IMR-90 (cell line): ENCODE measurements around the gene PBXIP1. TPM values are rescaled to one million over a fixed set of nuclear protein-coding genes. Genes with fewer than 3 reads are reported as not detected.

Experiments used
- ATAC-seq: fragments of 200-7000 bp; cut with Tn5 transposase; 2 replicates; pipeline ENCODE4 v1.9.1; 2020; ENCODE audit warnings: low read depth, mild to moderate bottlenecking, moderate library complexity
- BruUV-seq: library from RNA; stranded (reverse); fragments of 400-500 nt; replicated peaks from 2 replicates; lab custom pipeline; 2021; lab: Mats Ljungman, UMichigan
- CTCF ChIA-PET: fragments of 300-600 bp; formaldehyde crosslinking; extraction: SDS; loops from one replicate; lab custom pipeline; 2021; ENCODE audit warnings: antibody characterized with exemption; lab: Yijun Ruan, JAX
- POLR2A ChIA-PET: fragments of 300-600 bp; sonication (Branson Sonifier 250); formaldehyde crosslinking; loops from one replicate; lab custom pipeline; 2022; ENCODE audit warnings: antibody characterized with exemption; ENCODE audit not compliant: unreplicated experiment; lab: Charles Lee
- DNase-seq: peaks from one replicate; pipeline ENCODE4 v3.0.0; 2013
- H2AFZ ChIP-seq: replicated peaks from 2 replicates; pipeline ENCODE3; 2013; ENCODE audit warnings: low read length, mild to moderate bottlenecking; ENCODE audit not compliant: poor library complexity
- H2AK5ac ChIP-seq: 2 replicates; pipeline ENCODE4 v1.6.1; 2013; ENCODE audit warnings: low read depth, low read length, inconsistent platforms
- H2AK9ac ChIP-seq: replicated peaks from 2 replicates; pipeline ENCODE3; 2013; ENCODE audit warnings: mild to moderate bottlenecking, low read depth, low read length, moderate library complexity; ENCODE audit not compliant: poor library complexity
- H2BK120ac ChIP-seq: 2 replicates; pipeline ENCODE4 v1.6.1; 2013; ENCODE audit warnings: low read depth, low read length, inconsistent platforms
- H2BK15ac ChIP-seq: 3 replicates; pipeline ENCODE4 v1.6.1; 2013; ENCODE audit warnings: low read depth, low read length, inconsistent platforms
- H2BK20ac ChIP-seq: 2 replicates; pipeline ENCODE4 v1.6.1; 2013; ENCODE audit warnings: low read depth, mild to moderate bottlenecking, inconsistent platforms, low read length, moderate library complexity
- H2BK5ac ChIP-seq: 2 replicates; pipeline ENCODE4 v1.6.1; 2013; ENCODE audit warnings: mild to moderate bottlenecking, low read depth, low read length, inconsistent platforms; ENCODE audit not compliant: poor library complexity, severe bottlenecking
- H3K14ac ChIP-seq: replicated peaks from 2 replicates; pipeline ENCODE4 v1.6.1; 2013; ENCODE audit warnings: low read depth, low read length, inconsistent platforms
- H3K18ac ChIP-seq: 2 replicates; pipeline ENCODE4 v1.6.1; 2013; ENCODE audit warnings: low read depth, low read length, control low read depth
- H3K23ac ChIP-seq: 2 replicates; pipeline ENCODE4 v1.6.1; 2013; ENCODE audit warnings: low read depth, low read length, inconsistent platforms
- H3K27ac ChIP-seq: 2 replicates; pipeline ENCODE4 v1.5.1; 2013; ENCODE audit warnings: mild to moderate bottlenecking, control low read depth, low read length; ENCODE audit not compliant: insufficient read depth
- H3K27me3 ChIP-seq: 2 replicates; pipeline ENCODE4 v1.6.1; 2013; ENCODE audit warnings: low read length; ENCODE audit not compliant: control insufficient read depth, insufficient read depth
- H3K36me3 ChIP-seq: 2 replicates; pipeline ENCODE4 v1.6.1; 2013; ENCODE audit warnings: low read length, mixed read lengths; ENCODE audit not compliant: control insufficient read depth, insufficient read depth
- H3K4ac ChIP-seq: 2 replicates; pipeline ENCODE4 v1.6.1; 2013; ENCODE audit warnings: low read depth, low read length, inconsistent platforms
- H3K4me1 ChIP-seq: 2 replicates; pipeline ENCODE4 v1.6.1; 2013; ENCODE audit warnings: low read length, mixed read lengths; ENCODE audit not compliant: control insufficient read depth, insufficient read depth
- H3K4me2 ChIP-seq: 2 replicates; pipeline ENCODE4 v1.6.1; 2013; ENCODE audit warnings: low read depth, mild to moderate bottlenecking, control low read depth, low read length, moderate library complexity
- H3K4me3 ChIP-seq: 2 replicates; pipeline ENCODE4 v1.5.1; 2013; ENCODE audit warnings: low read depth, mild to moderate bottlenecking, control low read depth, low read length, moderate library complexity; ENCODE audit not compliant: insufficient read depth
- H3K56ac ChIP-seq: 2 replicates; pipeline ENCODE4 v1.6.1; 2013; ENCODE audit warnings: low read length, inconsistent platforms; ENCODE audit not compliant: insufficient read depth; ENCODE audit errors: extremely low read depth
- H3K79me1 ChIP-seq, 2 experiments: 2 replicates each; pipeline ENCODE4 v1.6.1; 2013; ENCODE audit warnings: low read length in 2 of 2, inconsistent platforms in 1 of 2, low read depth in 1 of 2
- H3K9ac ChIP-seq: 2 replicates; pipeline ENCODE4 v1.6.1; 2013; ENCODE audit warnings: low read depth, low read length, control low read depth
- H3K9me1 ChIP-seq: 2 replicates; pipeline ENCODE4 v1.6.1; 2013; ENCODE audit warnings: low read length, inconsistent platforms; ENCODE audit not compliant: insufficient read depth
- H3K9me3 ChIP-seq: 2 replicates; pipeline ENCODE4 v1.6.1; 2013; ENCODE audit warnings: low read length; ENCODE audit not compliant: control insufficient read depth, insufficient read depth
- H4K20me1 ChIP-seq: 2 replicates; pipeline ENCODE4 v1.6.1; 2013; ENCODE audit warnings: low read length, inconsistent platforms; ENCODE audit not compliant: insufficient read depth
- H4K5ac ChIP-seq: 2 replicates; pipeline ENCODE4 v1.6.1; 2013; ENCODE audit warnings: mild to moderate bottlenecking, low read depth, low read length, control low read depth
- H4K8ac ChIP-seq, 2 experiments: 2 replicates each; pipeline ENCODE4 v1.6.1; 2013; ENCODE audit warnings: low read depth in 2 of 2, low read length in 2 of 2, control low read depth in 1 of 2, inconsistent platforms in 1 of 2
- H4K91ac ChIP-seq: 2 replicates; pipeline ENCODE4 v1.6.1; 2013; ENCODE audit warnings: low read depth, low read length, inconsistent platforms; ENCODE audit not compliant: insufficient read depth
- BHLHE40 ChIP-seq: fragments of 150-350 bp; IDR thresholded peaks from 2 replicates; pipeline ENCODE4 v1.6.1; 2016; ENCODE audit warnings: mild to moderate bottlenecking, low read depth, low read length
- CHD1 ChIP-seq: IDR thresholded peaks from 2 replicates; pipeline ENCODE4 v1.6.1; 2012; ENCODE audit warnings: low read depth, low read length, improper control_type of control experiment
- FOS ChIP-seq: fragments of 150-350 bp; IDR thresholded peaks from 2 replicates; pipeline ENCODE4 v1.6.1; 2016; ENCODE audit warnings: low read depth, low read length
- MAFK ChIP-seq: IDR thresholded peaks from 2 replicates; pipeline ENCODE4 v1.6.1; 2012; ENCODE audit warnings: low read depth, low read length, improper control_type of control experiment
- MXI1 ChIP-seq: IDR thresholded peaks from 2 replicates; pipeline ENCODE4 v1.6.1; 2012; ENCODE audit warnings: low read depth, mild to moderate bottlenecking, low read length, moderate library complexity, borderline replicate concordance
- POLR2A ChIP-seq: IDR thresholded peaks from 2 replicates; pipeline ENCODE4 v1.6.1; 2012; ENCODE audit warnings: mild to moderate bottlenecking, low read depth, low read length
- RAD21 ChIP-seq: IDR thresholded peaks from 2 replicates; pipeline ENCODE4 v1.6.1; 2012; ENCODE audit warnings: low read length, improper control_type of control experiment
- RCOR1 ChIP-seq: IDR thresholded peaks from 2 replicates; pipeline ENCODE4 v1.6.1; 2012; ENCODE audit warnings: mild to moderate bottlenecking, low read length, improper control_type of control experiment; ENCODE audit not compliant: insufficient replicate concordance
- SMC3 ChIP-seq: fragments of 150-350 bp; IDR thresholded peaks from 2 replicates; pipeline ENCODE4 v1.6.1; 2016; ENCODE audit warnings: low read depth, mild to moderate bottlenecking, antibody characterized with exemption, low read length, moderate library complexity
- WGBS, 2 experiments: methylation state at CpG; one replicate each; pipeline versions ENCODE4 v1.1.5 to v1.1.7; 2013; ENCODE audit warnings: missing lambda C conversion rate in 2 of 2; ENCODE audit not compliant: insufficient read length in 1 of 2; ENCODE audit errors: extremely low coverage in 2 of 2; 5-methylcytosine and 5-hydroxymethylcytosine counted together
- dilution Hi-C: fragments of 300-500 bp; cut with HindIII; formaldehyde crosslinking; loops from one replicate; pipeline ENCODE4 v1.14.3; 2018; ENCODE audit warnings: low sequenced_read_pairs; ENCODE audit not compliant: unreplicated experiment
- in situ Hi-C: fragments of 300-500 bp; cut with MboI; formaldehyde crosslinking; loops from 3 replicates; pipeline ENCODE4 v1.14.3; 2019; ENCODE audit warnings: low sequenced_read_pairs, inconsistent platforms, mixed read lengths
- intact Hi-C: fragments of 100-400 bp; cut with micrococcal nuclease; formaldehyde crosslinking; loops from 2 replicates; pipeline ENCODE4 v1.10.0; 2022
- polyA plus RNA-seq, 3 experiments: library from polyadenylated mRNA; depleted of rRNA; stranded (reverse); fragments of >200 nt; gene quantifications; 2 replicates each; pipeline ENCODE4 v1.2.3, GENCODE V29; 2012; ENCODE audit warnings: low replicate concordance in 1 of 3
- total RNA-seq: library from RNA; depleted of rRNA; stranded (reverse); fragments of >200 nt; gene quantifications from 2 replicates; pipeline ENCODE4 v1.2.3, GENCODE V29; 2012
- TF ChIP-seq, protein P1 (sequence below): conservative IDR thresholded peaks from 2 replicates; pipeline ENCODE4 v1.5.1; 2012; ENCODE audit warnings: mild to moderate bottlenecking, low read depth, low read length, improper control_type of control experiment

The PBXIP1 gene
- total and polyA plus RNA-seq, 2 of the 4 experiments (the other 2 are of a cell fraction) = 28.3 to 44.2 TPM

DNA sequence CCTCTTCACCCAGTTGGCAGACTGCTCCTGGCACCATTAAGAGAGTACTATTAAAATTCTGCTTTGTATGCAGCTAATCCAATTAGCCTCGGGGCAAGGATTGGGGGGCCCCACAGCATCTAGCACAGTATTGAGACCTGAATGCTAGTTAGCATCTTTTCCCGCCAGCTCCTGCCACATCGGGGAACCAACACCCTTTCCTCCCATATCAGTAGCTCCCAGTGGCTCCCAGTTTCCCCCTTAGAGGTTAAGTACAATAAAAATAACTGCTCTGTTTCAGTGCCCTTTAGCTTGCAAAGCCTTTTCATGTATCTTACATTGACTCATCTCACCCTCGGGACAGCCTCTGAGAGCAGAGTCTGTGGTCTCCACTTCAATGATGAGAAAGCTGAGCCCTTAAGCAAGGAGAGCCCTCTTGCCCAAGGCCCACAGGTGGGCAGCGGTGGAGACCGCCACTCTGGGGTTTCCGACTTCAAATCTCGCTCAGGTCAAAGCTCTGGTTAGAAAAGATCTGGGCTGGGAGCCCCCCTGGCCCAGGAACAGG lies 15.2 kb downstream of the PBXIP1 start:
- peaks cover 2% of the 10 kb centered on the region for H3K4me1 ChIP-seq
- peaks cover 0 to 8% of the 10 kb centered on the region in 2 experiments; a peak in 2 of 4 replicates for H3K79me1 ChIP-seq
- H3K27me3 ChIP-seq = no peaks in the 10 kb centered on the region
- no peak overlapping the region for H3K23ac ChIP-seq
- TF ChIP-seq RAD21 (no peak), POLR2A (no peak), FOS (no peak), RCOR1 (no peak), CHD1 (no peak), SMC3 (no peak), MXI1 (no peak), MAFK (no peak), BHLHE40 (no peak)
- TF ChIP-seq, protein P1, sequence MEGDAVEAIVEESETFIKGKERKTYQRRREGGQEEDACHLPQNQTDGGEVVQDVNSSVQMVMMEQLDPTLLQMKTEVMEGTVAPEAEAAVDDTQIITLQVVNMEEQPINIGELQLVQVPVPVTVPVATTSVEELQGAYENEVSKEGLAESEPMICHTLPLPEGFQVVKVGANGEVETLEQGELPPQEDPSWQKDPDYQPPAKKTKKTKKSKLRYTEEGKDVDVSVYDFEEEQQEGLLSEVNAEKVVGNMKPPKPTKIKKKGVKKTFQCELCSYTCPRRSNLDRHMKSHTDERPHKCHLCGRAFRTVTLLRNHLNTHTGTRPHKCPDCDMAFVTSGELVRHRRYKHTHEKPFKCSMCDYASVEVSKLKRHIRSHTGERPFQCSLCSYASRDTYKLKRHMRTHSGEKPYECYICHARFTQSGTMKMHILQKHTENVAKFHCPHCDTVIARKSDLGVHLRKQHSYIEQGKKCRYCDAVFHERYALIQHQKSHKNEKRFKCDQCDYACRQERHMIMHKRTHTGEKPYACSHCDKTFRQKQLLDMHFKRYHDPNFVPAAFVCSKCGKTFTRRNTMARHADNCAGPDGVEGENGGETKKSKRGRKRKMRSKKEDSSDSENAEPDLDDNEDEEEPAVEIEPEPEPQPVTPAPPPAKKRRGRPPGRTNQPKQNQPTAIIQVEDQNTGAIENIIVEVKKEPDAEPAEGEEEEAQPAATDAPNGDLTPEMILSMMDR = no peak
- no peak overlapping the region for H2AK9ac ChIP-seq
- no peak overlapping the region for H3K27ac ChIP-seq
- no peak overlapping the region for H2AFZ ChIP-seq
- in situ Hi-C loops (no loop called here), dilution Hi-C loops (no loop called here), intact Hi-C loops (no loop called here)
- H2BK20ac ChIP-seq = no peak overlapping the region
- WGBS, 2 experiments = 83% methylated on average over 2 of the region's 8 CpGs; no CpG with 5 or more reads in 1 of the 2 experiments
- H3K14ac ChIP-seq = no peak overlapping the region
- peaks cover 9% of the 10 kb centered on the region; the same call in 1 of the 2 replicates for H3K9me1 ChIP-seq
- no peak overlapping the region for H2BK15ac ChIP-seq
- H2AK5ac ChIP-seq = no peak overlapping the region
- H3K9me3 ChIP-seq = no peaks in the 10 kb centered on the region
- no peak for DNase-seq
- ChIA-PET CTCF (no interaction called here), POLR2A (no interaction called here)
- no peak for ATAC-seq
- no peak overlapping the region for H3K18ac ChIP-seq
- H4K8ac ChIP-seq = no peak overlapping the region
- no peak overlapping the region for H3K56ac ChIP-seq
- no peak overlapping the region for H3K4me2 ChIP-seq
- H3K36me3 ChIP-seq = peaks cover 12% of the 10 kb centered on the region
- H3K4me3 ChIP-seq = no peak overlapping the region
- H4K20me1 ChIP-seq = no peaks in the 10 kb centered on the region
- H2BK5ac ChIP-seq = no peak overlapping the region
- no peak overlapping the region for H3K4ac ChIP-seq
- no peak overlapping the region for H3K9ac ChIP-seq
- H4K91ac ChIP-seq = no peak overlapping the region
- no peak overlapping the region for H4K5ac ChIP-seq
- no peak overlapping the region for H2BK120ac ChIP-seq
- BruUV-seq = no TSS peak
